K562 (cell line): ENCODE data around the gene EFEMP2. TPM values are rescaled to one million over a fixed set of nuclear protein-coding genes. Genes with fewer than 3 reads are reported as not detected.

Source experiments
- AFF4 ChIP-seq: sonication (generic); formaldehyde crosslinking; IDR thresholded peaks from 2 replicates; pipeline ENCODE4 v1.8.0; 2023; ENCODE audit warnings: mild to moderate bottlenecking, missing genetic modification reagents
- ARID4B ChIP-seq: sonication (generic); formaldehyde crosslinking; IDR thresholded peaks from 2 replicates; pipeline ENCODE4 v1.8.0; 2022; ENCODE audit warnings: mild to moderate bottlenecking, missing genetic modification reagents
- CBX3 ChIP-seq, 2 experiments: IDR thresholded peaks; 1 replicate in 1 of 2; 2 replicates in 1 of 2; pipeline ENCODE4 v1.6.1; 2012; ENCODE audit warnings: inconsistent platforms in 2 of 2, low read length in 2 of 2, borderline replicate concordance in 1 of 2, control low read depth in 1 of 2
- CREB1 ChIP-seq, 2 experiments: sonication (generic) in 1 of 2; formaldehyde crosslinking in 1 of 2; IDR thresholded peaks; 2 replicates each; pipeline versions ENCODE4 v1.6.1 to v1.8.0; 2012 to 2022; ENCODE audit warnings: inconsistent platforms in 1 of 2, mild to moderate bottlenecking in 1 of 2, missing genetic modification reagents in 1 of 2, moderate library complexity in 1 of 2
- ETV6 ChIP-seq, 3 experiments: fragments of 150-350 bp in 1 of 3; sonication (generic) in 1 of 3; formaldehyde crosslinking in 1 of 3; IDR thresholded peaks; 2 replicates each; pipeline versions ENCODE4 v1.6.1 to v1.8.0; 2014 to 2022; ENCODE audit warnings: borderline replicate concordance in 2 of 3, low read depth in 2 of 3, antibody characterized with exemption in 1 of 3, low read length in 1 of 3, mild to moderate bottlenecking in 1 of 3, missing genetic modification reagents in 1 of 3
- GTF2B ChIP-seq: IDR thresholded peaks from 2 replicates; pipeline ENCODE4 v1.6.1; 2011; ENCODE audit not compliant: insufficient read length; ENCODE audit errors: extremely low read depth
- HDAC2 ChIP-seq: fragments of 450-650 bp; IDR thresholded peaks from 2 replicates; pipeline ENCODE4 v1.6.1; 2016; ENCODE audit warnings: mild to moderate bottlenecking
- NELFE ChIP-seq: IDR thresholded peaks from 2 replicates; pipeline ENCODE4 v1.6.1; 2011; ENCODE audit warnings: mild to moderate bottlenecking; ENCODE audit not compliant: insufficient read depth, insufficient read length
- NR1H2 ChIP-seq: sonication (generic); formaldehyde crosslinking; IDR thresholded peaks from 2 replicates; pipeline ENCODE4 v1.4.0; 2020; ENCODE audit warnings: mild to moderate bottlenecking, missing genetic modification reagents
- POLR3A ChIP-seq: IDR thresholded peaks from 2 replicates; pipeline ENCODE4 v1.6.1; 2011; ENCODE audit warnings: borderline replicate concordance, mild to moderate bottlenecking, moderate library complexity; ENCODE audit not compliant: insufficient read length, insufficient read depth; ENCODE audit errors: extremely low read depth
- POLR3G ChIP-seq: IDR thresholded peaks from 2 replicates; pipeline ENCODE4 v1.6.1; 2011; ENCODE audit not compliant: insufficient read length, insufficient replicate concordance; ENCODE audit errors: extremely low read depth
- RBM14 ChIP-seq: fragments of 200-400 bp; formaldehyde crosslinking; IDR thresholded peaks from 2 replicates; pipeline ENCODE4 v1.6.1; 2018; ENCODE audit warnings: low read depth, mild to moderate bottlenecking, low read length, moderate library complexity, borderline replicate concordance; ENCODE audit not compliant: insufficient read depth
- RFX7 ChIP-seq: fragments of 250-450 bp; sonication (Bioruptor Pico); IDR thresholded peaks from 2 replicates; pipeline ENCODE4 v1.5.1; 2021; ENCODE audit warnings: mild to moderate bottlenecking
- SMAD4 ChIP-seq: fragments of 250-450 bp; sonication (Bioruptor Pico); conservative IDR thresholded peaks from 2 replicates; pipeline ENCODE4 v1.8.0; 2021; ENCODE audit warnings: inconsistent platforms, mild to moderate bottlenecking, moderate library complexity
- ZBTB34 ChIP-seq: fragments of 250-450 bp; sonication (Bioruptor Pico); IDR thresholded peaks from 2 replicates; pipeline ENCODE4 v1.8.0; 2021; ENCODE audit warnings: mild to moderate bottlenecking, moderate library complexity
- ZNF3 ChIP-seq: fragments of 250-450 bp; sonication (Bioruptor Pico); IDR thresholded peaks from 2 replicates; pipeline ENCODE4 v1.5.0; 2021; ENCODE audit warnings: mild to moderate bottlenecking, moderate library complexity
- ZNF311 ChIP-seq: fragments of 250-450 bp; sonication (Bioruptor Pico); IDR thresholded peaks from 2 replicates; pipeline ENCODE4 v1.4.0; 2020; ENCODE audit warnings: mild to moderate bottlenecking, moderate library complexity
- polyA plus RNA-seq, 8 experiments: library from polyadenylated mRNA; depleted of rRNA in 4 of 8; stranded (reverse) in 5 of 8; unstranded in 3 of 8; fragments of >200 nt; fragmentation: Nextera tagmentation in 2 of 8; fragmentation: Illumina TruSeq in 1 of 8; extraction: Ambion mirVana in 2 of 8; extraction: Trizol in 1 of 8; gene quantifications; 2 replicates each; pipeline versions ENCODE4 v1.2.1 to v1.2.3, GENCODE V29; 2011 to 2014; ENCODE audit warnings: inconsistent platforms in 1 of 8, missing spikeins in 1 of 8
- total RNA-seq, 7 experiments: library from RNA; depleted of rRNA in 6 of 7; stranded (reverse); fragments of >200 nt in 6 of 7; fragmentation: Illumina TruSeq in 2 of 7; extraction: Trizol in 2 of 7; gene quantifications; 2 replicates each; pipeline versions ENCODE4 v1.2.1 to v1.2.3, GENCODE V29; 2011 to 2021; ENCODE audit warnings: low replicate concordance in 1 of 7

The EFEMP2 gene
- total and polyA plus RNA-seq, 9 of the 15 experiments (the other 6 are each of a cell fraction or from before 2014, with no cell fraction given) = 0.07 to 2.9 (median 0.69) TPM; not detected in 1

- TF ChIP-seq CREB1 (IDR thresholded peaks at IDR 0.05) = no peak
- TF ChIP-seq CREB1 (CRISPR knock-in tag; IDR thresholded peaks at IDR 0.05) = no peak
- no peak for TF ChIP-seq HDAC2
- no peak for TF ChIP-seq RFX7 (CRISPR knock-in tag)
- no peak for TF ChIP-seq POLR3A
- TF ChIP-seq ETV6 (IDR thresholded peaks at IDR 0.05; ENCODE audit: borderline replicate concordance in 1 of 2, low read depth in 2 of 2, low read length in 1 of 2) = no peak
- TF ChIP-seq ETV6 (CRISPR knock-in tag; IDR thresholded peaks at IDR 0.05; ENCODE audit: borderline replicate concordance) = 0 out of 2 replicates have a peak, but pooled peaks have one; percentile 6
- no peak; the same call in 1 of the 2 replicates for TF ChIP-seq NR1H2 (CRISPR knock-in tag)
- no peak for TF ChIP-seq NELFE
- TF ChIP-seq ARID4B (CRISPR knock-in tag) = peak; percentile 75
- peak; percentile 77 for TF ChIP-seq SMAD4 (CRISPR knock-in tag)
- TF ChIP-seq RBM14 = peak; percentile 99
- no peak for TF ChIP-seq ZNF3 (CRISPR knock-in tag)
- TF ChIP-seq CBX3 (IDR thresholded peaks at IDR 0.05; ENCODE audit: borderline replicate concordance in 1 of 2, low read length in 2 of 2) = no peak
- TF ChIP-seq ZNF311 (CRISPR knock-in tag) = no peak
- no peak for TF ChIP-seq ZBTB34
- no peak for TF ChIP-seq POLR3G
- TF ChIP-seq GTF2B = no peak
- TF ChIP-seq AFF4 = no peak; the same call in 1 of the 2 replicates
Observed at GRCh38 chr11:65857500-65857852, 15.1 kb downstream of the EFEMP2 start (continued).
